ENCODE results near the gene JUNB. TPM values are rescaled to one million over a fixed set of nuclear protein-coding genes. Genes with fewer than 3 reads are reported as not detected.

JUNB gene
- total and polyA plus RNA-seq, 2 of the 8 experiments (the other 6 are each of a cell fraction or from before 2014, with no cell fraction given) = 7.4 to 10.0 TPM

DNA sequence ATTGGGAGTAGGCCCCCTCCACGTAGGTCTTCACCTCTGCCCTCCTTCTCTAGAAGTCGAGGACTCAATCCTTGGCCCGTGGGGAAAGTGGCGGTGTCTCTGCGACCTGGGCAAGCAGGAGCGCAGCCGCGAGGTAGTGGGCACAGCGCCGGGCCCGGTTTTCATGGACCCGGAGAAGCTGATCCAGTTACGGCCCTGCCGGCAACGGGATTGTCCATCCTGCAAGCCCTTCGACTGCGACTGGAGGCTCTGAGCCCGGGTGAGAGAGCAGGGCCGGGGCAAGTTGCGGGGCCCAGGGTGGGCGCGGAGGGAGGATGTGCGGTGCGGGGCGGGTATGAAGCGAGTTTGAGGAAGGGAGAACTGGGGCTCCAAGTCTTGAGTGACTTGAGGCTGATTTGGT lies 12.8 kb downstream of the JUNB start:
- no peak overlapping the region for H2BK20ac ChIP-seq (ENCODE audit: low read length)
- H3K4ac ChIP-seq (replicated peaks; ENCODE audit: insufficient read length, low read depth, low read length) = no peak overlapping the region
- peaks cover 0 to 6% of the 10 kb centered on the region in 2 experiments for H4K20me1 ChIP-seq (replicated peaks in 1 of 2; ENCODE audit: control insufficient read depth in 1 of 2, insufficient read depth in 2 of 2, low read length in 2 of 2)
- no peak overlapping the region for H3K9ac ChIP-seq (replicated peaks in 1 of 4; ENCODE audit: extremely low read depth in 1 of 4, low read depth in 3 of 4, low read length in 3 of 4)
- no peak overlapping the region for H3K4me2 ChIP-seq (ENCODE audit: insufficient read depth in 1 of 2, low read depth in 2 of 2, low read length in 2 of 2)
- 97% methylated on average over 25 of the region's 26 CpGs; no CpG with 5 or more reads in 1 of the 2 experiments for WGBS, 2 experiments (ENCODE audit: extremely low coverage in 1 of 2, insufficient coverage in 1 of 2, insufficient read length in 1 of 2, insufficient replicate concordance in 2 of 2, low coverage in 1 of 2, low lambda C conversion rate in 2 of 2, missing lambda C conversion rate in 1 of 2)
- H4K8ac ChIP-seq (ENCODE audit: extremely low read depth, insufficient read depth, low read length) = peak overlapping the region; percentile 31; the same call in 1 of the 2 replicates
- no peak overlapping the region for H4K5ac ChIP-seq (ENCODE audit: insufficient read length, low read depth, low read length)
- no peak overlapping the region for H4K91ac ChIP-seq (replicated peaks; ENCODE audit: insufficient read length, low read length)
- H3K18ac ChIP-seq (ENCODE audit: extremely low read depth, low read length) = no peak overlapping the region
- H3K27me3 ChIP-seq (replicated peaks in 1 of 4; ENCODE audit: control insufficient read depth in 3 of 4, extremely low read depth in 1 of 4, insufficient read depth in 3 of 4, low read length in 3 of 4) = peaks cover 0 to 4% (median under 1%) of the 10 kb centered on the region in 4 experiments; a peak in 2 of 7 replicates
- no peak overlapping the region for H2BK120ac ChIP-seq (replicated peaks; ENCODE audit: low read depth, low read length)
- H3K14ac ChIP-seq (ENCODE audit: insufficient read length) = no peak overlapping the region
- H3K23me2 ChIP-seq (ENCODE audit: low read depth, low read length) = peaks cover 18% of the 10 kb centered on the region; the same call in 1 of the 2 replicates
- H3K36me3 ChIP-seq (ENCODE audit: control insufficient read depth in 2 of 4, insufficient read depth in 4 of 4, low read length in 3 of 4) = peaks cover 8 to 29% (median 16%) of the 10 kb centered on the region in 4 experiments; a peak in 7 of 8 replicates
- H3K4me1 ChIP-seq (replicated peaks in 1 of 4; ENCODE audit: control insufficient read depth in 3 of 4, insufficient read depth in 4 of 4, low read length in 3 of 4) = peaks cover 0 to 20% (median 13%) of the 10 kb centered on the region in 4 experiments; a peak in 6 of 7 replicates
- H2BK5ac ChIP-seq (ENCODE audit: low read depth, low read length) = no peak overlapping the region
- no peak overlapping the region for H2BK12ac ChIP-seq (ENCODE audit: low read depth, low read length)
- no peak overlapping the region for H2AFZ ChIP-seq (ENCODE audit: low read length)
- POLR2A ChIA-PET (ENCODE audit: partially characterized antibody) = interaction anchor here (1.3 to 15.2 kb wide), 4 partner anchors 11 to 40 kb away, joined by 3 to 317 read pairs (median 16); partner anchors contain the start of genes HOOK2 and JUNB
- no peak overlapping the region for H2BK15ac ChIP-seq (ENCODE audit: low read length)
- no peak overlapping the region for H3K4me3 ChIP-seq (ENCODE audit: extremely low read depth in 1 of 4, insufficient read depth in 2 of 4, low read depth in 3 of 4, low read length in 4 of 4)
- TF ChIP-seq CBX8 (IDR thresholded peaks at IDR 0.05; ENCODE audit: borderline replicate concordance, low read depth, low read length) (no peak), RAD21 (IDR thresholded peaks at IDR 0.05 in 1 of 2, conservative IDR thresholded peaks at IDR 0.05 in 1 of 2; ENCODE audit: low read depth in 2 of 2, low read length in 2 of 2) (no peak), NANOG (IDR thresholded peaks at IDR 0.05; ENCODE audit: insufficient read depth, low read depth, low read length, poor library complexity, severe bottlenecking) (no peak), BACH1 (IDR thresholded peaks at IDR 0.05; ENCODE audit: low read length) (no peak), SUZ12 (IDR thresholded peaks at IDR 0.05; ENCODE audit: low read length) (no peak), JUN (IDR thresholded peaks at IDR 0.05; ENCODE audit: low read depth, low read length) (no peak), SP1 (IDR thresholded peaks at IDR 0.05; ENCODE audit: low read depth, low read length) (no peak), ZNF274 (IDR thresholded peaks at IDR 0.05; ENCODE audit: borderline replicate concordance, extremely low read depth, low read length) (no peak), CHD1 (IDR thresholded peaks at IDR 0.05; ENCODE audit: low read depth, low read length) (no peak)
- H3K79me2 ChIP-seq (ENCODE audit: control insufficient read depth in 1 of 2, insufficient read depth in 2 of 2, low read length in 2 of 2) = peaks cover 0 to 16% of the 10 kb centered on the region in 2 experiments; a peak in 2 of 4 replicates
- FAIRE-seq (no peak), DNase-seq (ENCODE audit: low read depth in 1 of 2, low spot score in 2 of 2) (no peak)
- no peaks in the 10 kb centered on the region for H3K9me3 ChIP-seq (ENCODE audit: insufficient read depth in 2 of 2, low read depth in 1 of 2, low read length in 1 of 2)
- no peak overlapping the region for H3K27ac ChIP-seq (ENCODE audit: low read depth, low read length)
- H3K56ac ChIP-seq (replicated peaks; ENCODE audit: insufficient read length, low read depth, low read length) = no peak overlapping the region
- H2AK5ac ChIP-seq (ENCODE audit: low read depth, low read length) = no peak overlapping the region
- peaks cover 7% of the 10 kb centered on the region for H3K79me1 ChIP-seq (ENCODE audit: low read depth, low read length)
- H3K23ac ChIP-seq (ENCODE audit: insufficient read length) = no peak overlapping the region
- CTCF ChIA-PET (ENCODE audit: partially characterized antibody) = interaction anchor here (1.0 to 17.9 kb wide), 6 partner anchors 21 to 44 kb away, joined by 3 to 288 read pairs (median 5); no protein-coding TSS in a partner anchor
